SK-N-SH treated with all-trans-retinoic acid at 6 μM for 48 hours (cell line): ENCODE measurements around the gene NRXN3.

ENCODE experiments used
- ZNF8 ChIP-seq: fragments of 450-650 bp; formaldehyde crosslinking; IDR thresholded peaks from 2 replicates; pipeline ENCODE4 v1.5.0; 2020; ENCODE audit warnings: mild to moderate bottlenecking, moderate library complexity
- TF ChIP-seq, protein P1 (sequence below): fragments of 250-450 bp; sonication (Bioruptor Pico); IDR thresholded peaks from 2 replicates; pipeline ENCODE4 v1.5.1; 2020; ENCODE audit warnings: low read depth, mild to moderate bottlenecking, moderate library complexity

DNA sequence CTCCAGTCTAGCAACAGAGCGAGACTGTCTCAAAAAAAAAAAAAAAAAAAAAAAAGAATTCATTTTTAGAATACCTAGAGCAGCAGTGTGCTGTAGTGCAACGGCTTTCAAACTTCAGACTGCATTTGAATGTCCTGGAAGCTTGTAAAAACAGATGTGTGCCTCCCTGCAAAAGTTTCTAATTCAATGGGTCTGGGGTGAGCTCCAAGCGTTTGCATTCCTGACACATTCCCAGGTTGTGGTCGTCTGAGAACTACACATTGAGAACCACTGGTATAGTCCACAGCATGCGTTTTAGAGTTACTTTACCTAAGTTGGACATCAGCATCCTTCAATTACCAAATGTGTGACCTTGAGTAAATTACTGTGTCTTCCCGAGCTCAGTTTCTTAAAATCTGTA lies 816.8 kb downstream of the NRXN3 start:
- TF ChIP-seq ZNF8, result no peak
- TF ChIP-seq, protein P1, sequence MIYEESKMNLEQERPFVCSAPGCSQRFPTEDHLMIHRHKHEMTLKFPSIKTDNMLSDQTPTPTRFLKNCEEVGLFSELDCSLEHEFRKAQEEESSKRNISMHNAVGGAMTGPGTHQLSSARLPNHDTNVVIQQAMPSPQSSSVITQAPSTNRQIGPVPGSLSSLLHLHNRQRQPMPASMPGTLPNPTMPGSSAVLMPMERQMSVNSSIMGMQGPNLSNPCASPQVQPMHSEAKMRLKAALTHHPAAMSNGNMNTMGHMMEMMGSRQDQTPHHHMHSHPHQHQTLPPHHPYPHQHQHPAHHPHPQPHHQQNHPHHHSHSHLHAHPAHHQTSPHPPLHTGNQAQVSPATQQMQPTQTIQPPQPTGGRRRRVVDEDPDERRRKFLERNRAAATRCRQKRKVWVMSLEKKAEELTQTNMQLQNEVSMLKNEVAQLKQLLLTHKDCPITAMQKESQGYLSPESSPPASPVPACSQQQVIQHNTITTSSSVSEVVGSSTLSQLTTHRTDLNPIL, result no peak
